PFSK-1 (cell line): ENCODE data around the gene LIPC.

Source experiments
- FOXP2 ChIP-seq: optimal IDR thresholded peaks from 2 replicates; pipeline ENCODE3; 2011; ENCODE audit warnings: borderline replicate concordance, control low read depth, inconsistent platforms; ENCODE audit not compliant: insufficient read depth; ENCODE audit errors: extremely low read length, extremely low read depth
- POLR2AphosphoS5 ChIP-seq: IDR thresholded peaks from 2 replicates; pipeline ENCODE4 v1.6.1; 2012; ENCODE audit warnings: low read depth, mild to moderate bottlenecking, control low read depth, low read length, moderate library complexity
- REST ChIP-seq, 2 experiments: IDR thresholded peaks; 2 replicates each; pipeline versions ENCODE4 v1.6.1 to v1.8.0; 2011 to 2012; ENCODE audit warnings: low read depth in 2 of 2, low read length in 2 of 2, control low read depth in 1 of 2, inconsistent platforms in 1 of 2, mild to moderate bottlenecking in 1 of 2, moderate library complexity in 1 of 2; ENCODE audit not compliant: insufficient read depth in 1 of 2
- SIN3A ChIP-seq: IDR thresholded peaks from 2 replicates; pipeline ENCODE4 v1.6.1; 2012; ENCODE audit warnings: mild to moderate bottlenecking, low read length, moderate library complexity, borderline replicate concordance; ENCODE audit not compliant: insufficient read depth
- TAF1 ChIP-seq: IDR thresholded peaks from 2 replicates; pipeline ENCODE4 v1.6.1; 2012; ENCODE audit warnings: low read length, control low read depth, borderline replicate concordance; ENCODE audit not compliant: insufficient read depth

The LIPC gene

GRCh38 chr15:58413253-58413652 lies 18.5 kb upstream of the LIPC start:
- no peak for TF ChIP-seq TAF1
- no peak for TF ChIP-seq SIN3A
- TF ChIP-seq POLR2AphosphoS5, result no peak
- TF ChIP-seq REST (IDR thresholded peaks at IDR 0.05; ENCODE audit: insufficient read depth in 1 of 2, low read depth in 2 of 2, low read length in 2 of 2), result no peak
- TF ChIP-seq FOXP2, result no peak

GRCh38 chr15:58415636-58416035 lies 16.2 kb upstream of the LIPC start:
- TF ChIP-seq REST (IDR thresholded peaks at IDR 0.05; ENCODE audit: insufficient read depth in 1 of 2, low read depth in 2 of 2, low read length in 2 of 2), result no peak

- TF ChIP-seq FOXP2, result no peak
- no peak for TF ChIP-seq SIN3A
- no peak for TF ChIP-seq POLR2AphosphoS5
These were observed 14.8 kb upstream of the LIPC start for GRCh38 chr15:58416963-58417362.

GRCh38 chr15:58418135-58418534 lies 13.7 kb upstream of the LIPC start:
- TF ChIP-seq TAF1 (no peak), FOXP2 (no peak), SIN3A (no peak), POLR2AphosphoS5 (no peak), REST (IDR thresholded peaks at IDR 0.05; ENCODE audit: insufficient read depth in 1 of 2, low read depth in 2 of 2, low read length in 2 of 2) (no peak)

GRCh38 chr15:58419803-58420524 lies 11.8 kb upstream of the LIPC start:
- TF ChIP-seq POLR2AphosphoS5 (no peak), REST (IDR thresholded peaks at IDR 0.05; ENCODE audit: insufficient read depth in 1 of 2, low read depth in 2 of 2, low read length in 2 of 2) (no peak), SIN3A (no peak), TAF1 (no peak), FOXP2 (no peak)
